IPS-NIHi11 (cell line): Measurements from ENCODE around the gene MID1.

Source experiments
- DNase-seq: peaks from one replicate; pipeline ENCODE4 v3.0.0; 2012; ENCODE audit warnings: mixed read lengths, low spot score

MID1 gene

DNA sequence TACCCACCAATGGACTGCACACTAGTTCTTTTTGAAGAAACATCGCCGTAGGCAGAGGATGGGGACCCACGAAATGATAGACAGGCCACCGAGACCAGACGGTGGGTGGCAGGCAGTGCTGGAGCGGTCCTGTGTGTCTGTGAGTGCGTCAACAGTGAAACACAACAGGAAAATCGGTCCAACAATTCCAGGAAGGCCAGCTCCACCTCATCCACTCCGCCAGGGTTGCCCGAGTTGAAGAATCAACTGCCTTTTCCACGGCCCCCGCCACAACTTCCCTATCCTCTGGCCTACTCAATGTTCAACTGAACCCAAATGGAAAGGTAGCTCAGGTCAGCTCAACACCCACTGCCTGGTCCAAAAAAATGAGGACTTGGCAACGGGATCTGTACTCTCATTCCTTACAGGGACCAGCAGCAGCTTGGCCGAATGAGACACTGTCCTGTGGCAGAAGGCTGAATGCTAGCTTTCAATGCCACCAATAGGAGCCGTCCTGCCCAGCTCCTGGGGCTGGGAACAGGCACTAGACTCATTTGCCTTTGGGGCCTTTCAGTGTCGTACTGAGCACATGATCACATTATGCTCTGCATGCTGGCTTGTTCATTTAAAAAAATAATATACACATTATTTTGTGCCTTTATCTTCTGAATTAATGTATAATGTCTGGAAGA lies 43.5 kb downstream of the MID1 start:
- DNase-seq, result no peak

- no peak for DNase-seq
These were observed 44.2 kb downstream of the MID1 start for GRCh38 chrX:10576186-10576585.

DNA sequence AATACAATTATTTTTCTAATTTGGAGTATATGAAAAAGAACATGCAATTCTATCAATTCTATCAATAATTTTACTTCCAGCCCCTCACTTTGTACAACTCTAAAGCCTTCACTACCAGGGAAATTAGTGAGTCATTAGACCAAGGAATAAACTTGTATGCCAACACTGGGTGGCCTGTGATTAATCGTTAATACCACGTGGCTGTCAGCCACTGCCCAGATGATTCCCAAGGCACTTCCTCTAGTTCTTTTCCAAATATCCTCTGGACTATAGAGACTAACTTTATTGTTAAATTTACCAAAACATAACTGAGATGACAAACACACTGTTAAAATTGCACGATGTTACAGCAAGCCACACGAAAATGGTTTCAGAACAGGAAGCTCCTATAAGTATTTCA lies 45.7 kb downstream of the MID1 start:
- no peak for DNase-seq

DNA sequence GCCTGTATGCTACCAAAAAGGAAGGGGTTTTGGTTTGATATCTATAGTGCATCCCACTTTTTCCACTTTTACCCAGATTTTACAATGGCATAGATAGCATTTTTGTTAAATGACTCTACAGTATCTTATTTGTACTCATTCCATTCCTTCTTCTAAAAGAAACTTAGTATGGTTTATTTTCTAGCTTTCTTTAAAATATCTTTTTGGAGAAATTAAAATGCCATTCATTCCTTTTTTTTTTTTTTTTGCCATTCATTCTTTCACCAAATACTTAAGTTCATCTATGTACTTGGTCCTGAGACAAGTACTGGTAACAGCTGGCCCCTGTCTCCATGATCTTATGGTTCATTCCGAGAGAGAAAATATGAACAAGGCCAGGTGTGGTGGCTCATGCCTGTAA lies 49.1 kb downstream of the MID1 start:
- no peak for DNase-seq

DNA sequence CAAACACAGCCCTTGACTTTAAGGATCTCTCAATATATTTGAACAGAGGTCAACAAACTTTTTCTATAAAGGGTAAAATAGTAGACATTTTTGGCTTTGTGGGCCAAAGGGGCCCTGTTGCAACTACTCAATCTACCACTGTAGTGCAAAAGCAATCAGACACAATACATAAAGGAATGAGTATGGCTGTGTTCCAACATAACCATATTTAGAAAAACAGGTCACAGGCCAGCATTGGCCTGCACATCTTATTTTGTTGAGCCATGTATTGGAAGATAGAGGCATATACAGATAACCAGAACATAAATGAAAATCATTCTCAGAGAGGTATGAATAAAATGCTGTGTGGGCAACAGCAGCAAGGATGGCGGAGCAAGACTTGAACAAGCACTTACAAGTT lies 49.8 kb downstream of the MID1 start:
- DNase-seq, result no peak

- no peak for DNase-seq
These were observed 50.4 kb downstream of the MID1 start for GRCh38 chrX:10569946-10570345.

- no peak for DNase-seq
These were observed 52.0 kb downstream of the MID1 start for GRCh38 chrX:10568428-10568827.

GRCh38 chrX:10567136-10567535 lies 53.2 kb downstream of the MID1 start:
- DNase-seq, result no peak

DNA sequence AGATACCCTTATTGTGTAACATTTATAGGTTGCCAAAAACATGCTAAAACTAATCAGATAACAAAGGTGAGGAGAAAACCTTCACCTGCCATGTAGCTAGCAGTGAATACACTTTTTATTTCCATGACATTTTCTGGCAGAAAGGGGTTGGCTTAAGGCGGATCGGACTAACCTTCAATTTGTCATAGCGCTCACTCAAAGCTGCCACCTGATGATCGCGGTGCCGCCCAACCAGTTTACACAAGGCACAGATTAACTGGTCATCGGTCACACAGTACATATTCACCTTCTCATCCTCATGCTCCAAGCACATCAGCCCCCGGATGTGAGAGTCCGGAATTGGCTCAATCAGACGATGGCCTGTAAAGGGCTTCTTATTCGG lies 53.7 kb downstream of the MID1 start:
- no peak for DNase-seq

GRCh38 chrX:10564484-10564883 lies 55.9 kb downstream of the MID1 start:
- no peak for DNase-seq

GRCh38 chrX:10557166-10557565 lies 63.2 kb downstream of the MID1 start:
- no peak for DNase-seq

DNA sequence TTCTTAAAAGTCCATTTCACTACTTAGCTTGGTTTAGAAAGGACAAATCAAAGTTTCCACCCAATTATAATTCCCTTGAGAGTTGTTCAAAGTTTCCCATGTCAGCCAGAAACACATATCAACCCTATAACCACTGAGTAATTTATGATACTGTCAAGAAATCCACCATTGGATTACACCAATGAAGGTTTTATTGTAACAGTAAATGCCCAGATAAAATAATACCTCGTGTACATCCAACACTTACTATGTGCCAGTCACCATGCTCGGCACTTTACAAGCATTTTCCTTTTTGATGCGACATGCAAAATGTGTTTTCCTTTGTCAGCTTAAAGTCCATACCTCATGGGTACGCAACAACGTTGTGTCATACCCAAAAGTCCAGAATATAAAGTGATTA lies 64.0 kb downstream of the MID1 start:
- no peak for DNase-seq

DNA sequence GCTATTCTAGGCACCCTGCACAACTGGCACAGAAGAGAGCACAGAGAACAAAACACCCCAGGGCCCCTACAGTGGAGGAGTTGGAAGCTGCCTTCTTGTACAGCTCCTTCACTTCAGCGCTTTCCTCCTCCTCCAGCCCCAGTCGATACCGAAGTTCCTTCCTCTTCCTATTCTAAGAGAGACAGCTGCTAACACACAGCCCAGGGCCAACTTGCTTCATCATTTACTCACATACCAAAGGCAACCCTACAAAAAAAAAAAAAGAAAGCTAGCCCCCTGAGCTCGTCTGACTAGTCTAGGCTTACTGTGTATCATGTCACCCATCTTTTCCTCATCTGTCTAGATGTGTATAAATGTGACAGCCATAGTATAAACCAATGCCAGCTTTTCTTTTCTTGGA lies 64.5 kb downstream of the MID1 start:
- no peak for DNase-seq

DNA sequence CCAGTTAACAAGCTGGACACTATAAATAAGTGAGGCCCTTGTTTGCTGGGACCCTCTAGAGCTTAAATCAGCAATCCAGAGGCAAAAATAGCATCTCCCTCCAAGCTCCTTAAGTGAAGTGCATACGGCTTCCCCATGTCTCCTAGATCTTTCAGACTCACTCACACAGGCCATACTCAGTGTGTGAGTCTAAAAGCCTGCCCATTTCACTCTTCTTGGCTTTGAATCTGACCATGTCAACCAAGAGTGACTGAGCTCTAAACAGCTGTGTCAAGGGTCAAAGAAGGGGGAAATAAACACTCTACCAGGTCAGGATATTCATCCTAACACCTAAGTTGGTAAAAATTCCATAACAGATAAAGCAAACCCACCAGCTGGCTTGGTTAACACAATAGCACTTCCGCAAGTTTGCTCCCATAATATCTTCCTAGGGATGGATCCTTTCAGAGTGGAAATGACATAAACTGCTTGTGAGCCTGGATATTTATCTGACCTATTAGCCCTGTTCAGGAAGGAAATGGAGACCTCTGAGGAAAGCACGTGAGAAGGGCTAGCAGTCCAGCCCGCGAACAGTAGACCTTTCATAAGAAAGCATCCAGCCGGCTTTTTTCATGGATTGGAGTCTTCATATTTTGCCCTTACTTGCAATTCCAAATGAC lies 65.6 kb downstream of the MID1 start:
- no peak for DNase-seq

- DNase-seq, result no peak
These were observed 71.1 kb downstream of the MID1 start for GRCh38 chrX:10549280-10549679.

GRCh38 chrX:10548688-10549087 lies 71.7 kb downstream of the MID1 start:
- no peak for DNase-seq

DNA sequence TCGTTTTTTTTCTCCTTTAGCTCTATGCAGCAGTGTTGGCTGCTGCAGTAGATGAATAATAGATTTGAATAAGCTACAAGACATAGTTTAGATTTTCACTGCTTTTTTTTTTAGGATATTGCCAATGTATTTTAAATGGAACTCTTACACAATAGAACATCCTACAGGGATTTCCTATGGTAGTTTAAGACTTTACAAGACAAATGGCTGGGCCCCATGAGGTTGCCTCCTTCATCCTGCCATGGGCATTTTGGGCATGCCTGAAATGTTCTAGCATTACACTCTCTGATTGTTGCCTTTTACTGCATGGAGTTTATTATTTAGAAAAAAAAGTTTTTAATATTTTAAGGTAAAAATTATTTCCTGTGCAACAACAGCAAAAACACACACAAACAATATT lies 74.5 kb downstream of the MID1 start:
- DNase-seq, result no peak

- no peak for DNase-seq
These were observed 77.8 kb downstream of the MID1 start for GRCh38 chrX:10542586-10542985.

GRCh38 chrX:10538831-10539230 lies 81.6 kb downstream of the MID1 start:
- no peak for DNase-seq

DNA sequence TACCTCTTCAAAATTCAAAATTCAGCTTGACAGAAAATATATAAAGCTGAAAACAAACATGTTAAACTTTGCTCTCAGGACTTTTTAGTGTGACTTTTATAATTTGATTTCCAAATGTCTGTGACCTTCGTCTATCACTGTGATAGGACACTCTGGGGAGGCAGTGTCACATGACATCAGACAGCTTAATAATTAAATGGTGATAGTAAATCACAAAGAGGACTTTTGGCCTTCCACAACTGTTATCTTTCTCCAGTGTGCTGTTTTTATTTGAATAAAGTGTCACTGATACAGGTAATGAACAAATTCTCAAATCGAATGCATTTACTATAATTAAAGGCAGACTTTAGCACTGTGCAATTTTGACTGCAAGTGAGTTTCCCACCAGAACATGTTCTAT lies 83.1 kb downstream of the MID1 start:
- no peak for DNase-seq

GRCh38 chrX:10536744-10537143 lies 83.6 kb downstream of the MID1 start:
- DNase-seq, result no peak

DNA sequence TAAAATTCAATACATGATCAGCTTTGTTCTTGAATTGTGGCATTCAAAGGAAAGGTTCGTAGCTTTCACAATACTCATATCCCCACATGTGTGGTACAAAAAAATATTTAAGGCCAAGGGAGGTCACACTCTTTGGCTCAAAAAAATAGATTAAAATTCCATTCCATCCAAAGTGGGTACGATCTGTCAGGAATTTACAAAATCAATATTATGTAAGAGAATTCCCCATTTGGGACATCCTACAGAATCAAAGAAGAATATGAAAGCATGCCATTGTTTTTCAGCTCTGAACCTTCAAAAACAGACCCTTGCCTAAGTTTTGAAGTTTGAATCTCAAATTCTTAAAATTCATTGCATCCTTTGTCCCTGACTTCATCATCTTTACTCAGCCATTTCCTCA lies 85.8 kb downstream of the MID1 start:
- no peak for DNase-seq

DNA sequence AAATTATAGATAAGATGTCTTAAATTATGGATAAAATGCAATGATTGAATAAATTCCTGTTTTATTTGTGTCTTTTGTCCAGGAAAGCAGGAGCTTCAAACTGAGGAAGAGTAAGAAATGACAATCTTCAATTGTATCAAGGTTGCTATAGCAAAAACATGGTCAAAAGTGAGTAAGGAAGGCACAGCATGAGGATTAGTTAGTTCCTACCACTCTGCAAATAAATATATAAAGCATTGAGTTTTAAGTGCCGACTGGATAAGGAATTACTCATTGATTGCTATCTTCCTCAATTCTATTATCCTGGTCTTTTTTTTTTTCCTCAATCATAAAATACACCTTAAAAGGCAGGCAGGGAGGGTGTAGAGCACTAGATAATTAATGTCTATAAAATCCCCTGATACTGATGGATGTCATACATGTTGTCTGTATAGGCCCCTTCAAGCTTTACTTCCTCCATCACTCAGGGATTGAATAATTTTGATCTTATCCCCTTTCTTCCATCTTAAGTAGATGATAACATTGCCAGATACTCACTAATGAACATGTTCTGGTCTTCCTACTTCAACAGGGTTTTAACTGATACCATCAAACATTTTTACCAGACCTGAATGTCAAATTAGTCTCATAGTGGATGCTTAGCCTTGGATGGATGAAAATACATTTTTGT lies 86.6 kb downstream of the MID1 start:
- DNase-seq, result no peak

DNA sequence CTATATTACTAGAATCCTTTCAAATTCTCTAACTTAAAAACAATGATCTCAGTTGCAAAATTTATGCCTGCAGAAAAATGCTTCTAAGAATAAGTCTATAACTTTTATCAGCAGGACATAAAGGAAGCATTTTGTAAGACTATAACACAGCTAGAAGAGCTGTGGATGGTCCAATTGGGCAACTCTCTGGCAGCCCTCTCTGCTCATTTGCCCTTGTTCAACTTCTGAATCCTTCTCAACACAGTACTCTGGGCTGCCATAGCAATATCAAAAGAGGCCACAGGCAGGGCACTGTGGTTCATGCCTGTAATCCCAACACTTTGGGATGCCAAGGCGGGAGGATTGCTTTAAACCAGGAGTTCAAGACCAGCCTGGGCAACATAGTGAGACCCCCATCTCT lies 88.5 kb downstream of the MID1 start:
- DNase-seq, result no peak
